Neural cell (in vitro differentiated cells): ENCODE measurements around the gene BTBD9. TPM values are rescaled to one million over a fixed set of nuclear protein-coding genes. Genes with fewer than 3 reads are reported as not detected.

Experiments used
- H2AFZ ChIP-seq: fragments of 200-600, 300-800 bp; sonication (generic), shearing (Covaris generic); 2 replicates; pipeline ENCODE4 v1.6.0; 2014; ENCODE audit warnings: low read depth, mild to moderate bottlenecking, antibody characterized with exemption, low read length, moderate library complexity
- H3F3A ChIP-seq: fragments of 200-600 bp; shearing (Covaris generic); 2 replicates; pipeline ENCODE4 v1.6.1; 2016; ENCODE audit warnings: mild to moderate bottlenecking, moderate library complexity, mixed read lengths, antibody characterized with exemption, low read length; ENCODE audit not compliant: insufficient read depth, poor library complexity, severe bottlenecking
- H3K27ac ChIP-seq: fragments of 200-600, 300-800 bp; sonication (generic), shearing (Covaris generic); 2 replicates; pipeline ENCODE4 v1.5.1; 2014; ENCODE audit warnings: mild to moderate bottlenecking, low read length, moderate library complexity
- H3K27me3 ChIP-seq: fragments of 300-800, 200-600 bp; sonication (generic), shearing (Covaris generic); 2 replicates; pipeline ENCODE4 v1.6.0; 2014; ENCODE audit warnings: mild to moderate bottlenecking, low read depth, low read length, moderate library complexity; ENCODE audit not compliant: insufficient read depth
- H3K36me3 ChIP-seq: fragments of 300-800, 200-600 bp; sonication (generic), shearing (Covaris generic); 2 replicates; pipeline ENCODE4 v1.5.1; 2014; ENCODE audit warnings: mild to moderate bottlenecking, antibody characterized with exemption, low read length, moderate library complexity; ENCODE audit not compliant: insufficient read depth
- H3K4me2 ChIP-seq: fragments of 300-800, 200-600 bp; sonication (generic), shearing (Covaris generic); 2 replicates; pipeline ENCODE4 v1.6.0; 2014; ENCODE audit warnings: mild to moderate bottlenecking, low read length
- H3K4me3 ChIP-seq: fragments of 300-800, 200-600 bp; sonication (generic), shearing (Covaris generic); 2 replicates; pipeline ENCODE4 v1.5.1; 2014; ENCODE audit warnings: mild to moderate bottlenecking, low read length, moderate library complexity
- H3K79me2 ChIP-seq: fragments of 200-600 bp; shearing (Covaris generic); replicated peaks from 2 replicates; pipeline ENCODE4 v1.6.0; 2014; ENCODE audit warnings: mild to moderate bottlenecking, low read length, moderate library complexity; ENCODE audit not compliant: insufficient read depth
- H3K9ac ChIP-seq: fragments of 300-800, 200-600 bp; sonication (generic), shearing (Covaris generic); 2 replicates; pipeline ENCODE4 v1.6.1; 2016; ENCODE audit warnings: mild to moderate bottlenecking, low read length, mixed read lengths
- H3K9me2 ChIP-seq: fragments of 200-600 bp; shearing (Covaris generic); 2 replicates; pipeline ENCODE4 v1.6.1; 2016; ENCODE audit warnings: mild to moderate bottlenecking, low read length, mixed read lengths; ENCODE audit not compliant: insufficient read depth
- H3K9me3 ChIP-seq: fragments of 200-600, 300-800 bp; sonication (generic), shearing (Covaris generic); 2 replicates; pipeline ENCODE4 v1.6.1; 2016; ENCODE audit warnings: mild to moderate bottlenecking, mixed run types, low read length, moderate library complexity, mixed read lengths
- H4K20me1 ChIP-seq: fragments of 200-600 bp; shearing (Covaris generic); 2 replicates; pipeline ENCODE4 v1.6.1; 2016; ENCODE audit warnings: mild to moderate bottlenecking, mixed run types; ENCODE audit not compliant: insufficient read depth
- EP300 ChIP-seq: fragments of 450-650 bp; conservative IDR thresholded peaks from 2 replicates; pipeline ENCODE4 v1.6.1; 2014; ENCODE audit warnings: antibody characterized with exemption, mild to moderate bottlenecking, moderate library complexity; ENCODE audit not compliant: poor library complexity, severe bottlenecking
- EZH2 ChIP-seq: fragments of 200-600, 300-800 bp; shearing (Covaris generic), sonication (generic); IDR thresholded peaks from 2 replicates; pipeline ENCODE4 v1.6.1; 2014; ENCODE audit warnings: antibody characterized with exemption, low read length, borderline replicate concordance, mild to moderate bottlenecking; ENCODE audit not compliant: insufficient read depth, poor library complexity, severe bottlenecking
- MXI1 ChIP-seq: fragments of 450-650 bp; conservative IDR thresholded peaks from 2 replicates; pipeline ENCODE4 v1.6.1; 2014; ENCODE audit warnings: antibody characterized with exemption, mild to moderate bottlenecking; ENCODE audit not compliant: poor library complexity, severe bottlenecking
- POLR2AphosphoS5 ChIP-seq: IDR thresholded peaks from 2 replicates; pipeline ENCODE4 v1.6.1; 2012
- RAD21 ChIP-seq: fragments of 450-650 bp; conservative IDR thresholded peaks from 2 replicates; pipeline ENCODE4 v1.6.1; 2014; ENCODE audit warnings: antibody characterized with exemption, mild to moderate bottlenecking, moderate library complexity
- SMC3 ChIP-seq: fragments of 450-650 bp; conservative IDR thresholded peaks from 2 replicates; pipeline ENCODE4 v1.6.1; 2014; ENCODE audit warnings: antibody characterized with exemption, mild to moderate bottlenecking, moderate library complexity; ENCODE audit not compliant: poor library complexity
- TAF1 ChIP-seq: IDR thresholded peaks from 2 replicates; pipeline ENCODE4 v1.6.1; 2012; ENCODE audit warnings: low read depth
- polyA plus RNA-seq: library from polyadenylated mRNA; depleted of rRNA; stranded (reverse); fragments of >200 nt; gene quantifications from 2 replicates; pipeline ENCODE4 v1.2.3, GENCODE V29; 2014
- TF ChIP-seq, protein P1 (sequence below): fragments of 450-650 bp; IDR thresholded peaks from 2 replicates; pipeline ENCODE4 v1.5.1; 2014; ENCODE audit warnings: antibody characterized with exemption, mild to moderate bottlenecking, moderate library complexity; ENCODE audit not compliant: poor library complexity, severe bottlenecking
- TF ChIP-seq, protein P2 (sequence below): IDR thresholded peaks from 2 replicates; pipeline ENCODE4 v1.6.1; 2012; ENCODE audit warnings: borderline replicate concordance

Gene BTBD9
- polyA plus RNA-seq, 1 donor from 2014 or later = 6.2 TPM

DNA sequence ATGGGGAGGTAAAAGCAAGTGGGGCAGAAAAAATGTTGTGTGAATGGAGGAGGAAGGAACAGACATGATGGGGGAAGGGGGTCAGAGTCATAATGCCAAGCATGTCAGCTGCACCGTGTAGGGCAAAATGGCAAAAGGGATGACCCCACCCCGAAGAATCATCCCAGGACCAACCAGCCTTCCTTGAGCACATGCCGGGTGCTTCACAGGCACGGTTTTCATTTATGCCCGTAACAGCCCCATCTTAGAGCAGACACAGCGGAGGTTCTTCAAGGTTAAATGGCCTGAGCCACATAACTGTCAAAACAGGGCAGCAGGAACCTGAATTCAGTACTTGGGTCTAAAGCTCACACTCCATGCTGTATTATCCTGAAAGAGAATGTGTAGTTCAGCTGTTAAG is 498.0 kb downstream of the BTBD9 start:
- Histone ChIP-seq H3K9me2 (no peaks in the 10 kb centered on the region), H3K27ac (no peak overlapping the region), H3K4me2 (no peak overlapping the region), H2AFZ (no peak overlapping the region), H3K4me3 (no peak overlapping the region), H4K20me1 (no peaks in the 10 kb centered on the region), H3F3A (no peaks in the 10 kb centered on the region), H3K79me2 (no peaks in the 10 kb centered on the region), H3K27me3 (no peaks in the 10 kb centered on the region), H3K9me3 (no peaks in the 10 kb centered on the region), H3K36me3 (no peaks in the 10 kb centered on the region), H3K9ac (no peak overlapping the region)
- TF ChIP-seq EP300 = no peak
- TF ChIP-seq EZH2 = no peak
- no peak for TF ChIP-seq MXI1
- TF ChIP-seq POLR2AphosphoS5 = no peak
- no peak for TF ChIP-seq SMC3
- no peak for TF ChIP-seq TAF1
- TF ChIP-seq RAD21 = no peak
- TF ChIP-seq, protein P1, sequence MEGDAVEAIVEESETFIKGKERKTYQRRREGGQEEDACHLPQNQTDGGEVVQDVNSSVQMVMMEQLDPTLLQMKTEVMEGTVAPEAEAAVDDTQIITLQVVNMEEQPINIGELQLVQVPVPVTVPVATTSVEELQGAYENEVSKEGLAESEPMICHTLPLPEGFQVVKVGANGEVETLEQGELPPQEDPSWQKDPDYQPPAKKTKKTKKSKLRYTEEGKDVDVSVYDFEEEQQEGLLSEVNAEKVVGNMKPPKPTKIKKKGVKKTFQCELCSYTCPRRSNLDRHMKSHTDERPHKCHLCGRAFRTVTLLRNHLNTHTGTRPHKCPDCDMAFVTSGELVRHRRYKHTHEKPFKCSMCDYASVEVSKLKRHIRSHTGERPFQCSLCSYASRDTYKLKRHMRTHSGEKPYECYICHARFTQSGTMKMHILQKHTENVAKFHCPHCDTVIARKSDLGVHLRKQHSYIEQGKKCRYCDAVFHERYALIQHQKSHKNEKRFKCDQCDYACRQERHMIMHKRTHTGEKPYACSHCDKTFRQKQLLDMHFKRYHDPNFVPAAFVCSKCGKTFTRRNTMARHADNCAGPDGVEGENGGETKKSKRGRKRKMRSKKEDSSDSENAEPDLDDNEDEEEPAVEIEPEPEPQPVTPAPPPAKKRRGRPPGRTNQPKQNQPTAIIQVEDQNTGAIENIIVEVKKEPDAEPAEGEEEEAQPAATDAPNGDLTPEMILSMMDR = no peak
- TF ChIP-seq, protein P2, sequence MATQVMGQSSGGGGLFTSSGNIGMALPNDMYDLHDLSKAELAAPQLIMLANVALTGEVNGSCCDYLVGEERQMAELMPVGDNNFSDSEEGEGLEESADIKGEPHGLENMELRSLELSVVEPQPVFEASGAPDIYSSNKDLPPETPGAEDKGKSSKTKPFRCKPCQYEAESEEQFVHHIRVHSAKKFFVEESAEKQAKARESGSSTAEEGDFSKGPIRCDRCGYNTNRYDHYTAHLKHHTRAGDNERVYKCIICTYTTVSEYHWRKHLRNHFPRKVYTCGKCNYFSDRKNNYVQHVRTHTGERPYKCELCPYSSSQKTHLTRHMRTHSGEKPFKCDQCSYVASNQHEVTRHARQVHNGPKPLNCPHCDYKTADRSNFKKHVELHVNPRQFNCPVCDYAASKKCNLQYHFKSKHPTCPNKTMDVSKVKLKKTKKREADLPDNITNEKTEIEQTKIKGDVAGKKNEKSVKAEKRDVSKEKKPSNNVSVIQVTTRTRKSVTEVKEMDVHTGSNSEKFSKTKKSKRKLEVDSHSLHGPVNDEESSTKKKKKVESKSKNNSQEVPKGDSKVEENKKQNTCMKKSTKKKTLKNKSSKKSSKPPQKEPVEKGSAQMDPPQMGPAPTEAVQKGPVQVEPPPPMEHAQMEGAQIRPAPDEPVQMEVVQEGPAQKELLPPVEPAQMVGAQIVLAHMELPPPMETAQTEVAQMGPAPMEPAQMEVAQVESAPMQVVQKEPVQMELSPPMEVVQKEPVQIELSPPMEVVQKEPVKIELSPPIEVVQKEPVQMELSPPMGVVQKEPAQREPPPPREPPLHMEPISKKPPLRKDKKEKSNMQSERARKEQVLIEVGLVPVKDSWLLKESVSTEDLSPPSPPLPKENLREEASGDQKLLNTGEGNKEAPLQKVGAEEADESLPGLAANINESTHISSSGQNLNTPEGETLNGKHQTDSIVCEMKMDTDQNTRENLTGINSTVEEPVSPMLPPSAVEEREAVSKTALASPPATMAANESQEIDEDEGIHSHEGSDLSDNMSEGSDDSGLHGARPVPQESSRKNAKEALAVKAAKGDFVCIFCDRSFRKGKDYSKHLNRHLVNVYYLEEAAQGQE = no peak

DNA sequence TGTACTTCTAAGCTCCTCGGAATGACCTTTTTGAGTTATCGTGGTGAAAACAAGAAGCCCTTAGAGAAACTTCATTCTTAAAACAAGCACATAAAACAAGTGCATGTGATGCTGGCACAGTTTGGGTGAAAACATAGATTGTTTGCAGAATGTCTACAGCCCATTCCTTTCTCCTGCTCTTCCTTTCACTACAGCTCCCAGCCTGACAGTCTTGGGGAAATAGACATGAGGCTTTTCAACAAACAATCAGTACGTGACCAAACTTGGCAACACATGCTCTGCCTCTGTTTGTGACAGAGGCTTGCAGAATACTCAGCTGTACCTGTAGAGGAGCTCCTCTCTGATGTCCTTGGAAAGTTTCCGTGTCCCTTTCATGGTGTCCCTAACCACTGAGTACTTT is 498.6 kb downstream of the BTBD9 start:
- H3K9me2 ChIP-seq = no peaks in the 10 kb centered on the region
- no peaks in the 10 kb centered on the region for H3K9me3 ChIP-seq
- no peak overlapping the region for H3K4me3 ChIP-seq
- no peaks in the 10 kb centered on the region for H3K79me2 ChIP-seq
- H3K4me2 ChIP-seq = no peak overlapping the region
- no peaks in the 10 kb centered on the region for H4K20me1 ChIP-seq
- H3F3A ChIP-seq = no peaks in the 10 kb centered on the region
- H3K27ac ChIP-seq = no peak overlapping the region
- H3K36me3 ChIP-seq = no peaks in the 10 kb centered on the region
- TF ChIP-seq TAF1 (no peak), SMC3 (no peak)
- TF ChIP-seq, protein P1 = no peak
- H2AFZ ChIP-seq = no peak overlapping the region
- no peak overlapping the region for H3K9ac ChIP-seq
- H3K27me3 ChIP-seq = no peaks in the 10 kb centered on the region
